ENCODE results near the gene PFKL.

PFKL gene

GRCh38 chr21:44304877-44305293 is 5.0 kb downstream of the PFKL start:
- Mint-ChIP-seq H3K4me3 (peak overlapping the region; percentile 64 to 72 (median 71)), H3K27me3 (ENCODE audit: low read depth) (no peaks in the 10 kb centered on the region), H3K9me3 (no peaks in the 10 kb centered on the region), H3K27ac (peak overlapping the region; percentile 72 to 98 (median 74)), H3K4me1 (peaks cover 29% of the 10 kb centered on the region), H3K36me3 (ENCODE audit: low read depth) (no peaks in the 10 kb centered on the region)
- TF ChIP-seq, protein P1, sequence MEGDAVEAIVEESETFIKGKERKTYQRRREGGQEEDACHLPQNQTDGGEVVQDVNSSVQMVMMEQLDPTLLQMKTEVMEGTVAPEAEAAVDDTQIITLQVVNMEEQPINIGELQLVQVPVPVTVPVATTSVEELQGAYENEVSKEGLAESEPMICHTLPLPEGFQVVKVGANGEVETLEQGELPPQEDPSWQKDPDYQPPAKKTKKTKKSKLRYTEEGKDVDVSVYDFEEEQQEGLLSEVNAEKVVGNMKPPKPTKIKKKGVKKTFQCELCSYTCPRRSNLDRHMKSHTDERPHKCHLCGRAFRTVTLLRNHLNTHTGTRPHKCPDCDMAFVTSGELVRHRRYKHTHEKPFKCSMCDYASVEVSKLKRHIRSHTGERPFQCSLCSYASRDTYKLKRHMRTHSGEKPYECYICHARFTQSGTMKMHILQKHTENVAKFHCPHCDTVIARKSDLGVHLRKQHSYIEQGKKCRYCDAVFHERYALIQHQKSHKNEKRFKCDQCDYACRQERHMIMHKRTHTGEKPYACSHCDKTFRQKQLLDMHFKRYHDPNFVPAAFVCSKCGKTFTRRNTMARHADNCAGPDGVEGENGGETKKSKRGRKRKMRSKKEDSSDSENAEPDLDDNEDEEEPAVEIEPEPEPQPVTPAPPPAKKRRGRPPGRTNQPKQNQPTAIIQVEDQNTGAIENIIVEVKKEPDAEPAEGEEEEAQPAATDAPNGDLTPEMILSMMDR (IDR thresholded peaks at IDR 0.05; ENCODE audit: unreplicated experiment in 3 of 3): peak; percentile 64 to 71 (median 65)

GRCh38 chr21:44305691-44306090 is 5.8 kb downstream of the PFKL start:
- no peaks in the 10 kb centered on the region for H3K27me3 Mint-ChIP-seq (ENCODE audit: low read depth)
- H3K4me1 Mint-ChIP-seq: peaks cover 29% of the 10 kb centered on the region
- TF ChIP-seq, protein P1 (IDR thresholded peaks at IDR 0.05; ENCODE audit: unreplicated experiment in 3 of 3): no peak
- H3K27ac Mint-ChIP-seq: no peak overlapping the region
- H3K36me3 Mint-ChIP-seq (ENCODE audit: low read depth): no peaks in the 10 kb centered on the region
- H3K9me3 Mint-ChIP-seq: no peaks in the 10 kb centered on the region
- H3K4me3 Mint-ChIP-seq: no peak overlapping the region

GRCh38 chr21:44306936-44307704 is 7.3 kb downstream of the PFKL start:
- TF ChIP-seq, protein P1 (IDR thresholded peaks at IDR 0.05; ENCODE audit: unreplicated experiment in 3 of 3): no peak

DNA sequence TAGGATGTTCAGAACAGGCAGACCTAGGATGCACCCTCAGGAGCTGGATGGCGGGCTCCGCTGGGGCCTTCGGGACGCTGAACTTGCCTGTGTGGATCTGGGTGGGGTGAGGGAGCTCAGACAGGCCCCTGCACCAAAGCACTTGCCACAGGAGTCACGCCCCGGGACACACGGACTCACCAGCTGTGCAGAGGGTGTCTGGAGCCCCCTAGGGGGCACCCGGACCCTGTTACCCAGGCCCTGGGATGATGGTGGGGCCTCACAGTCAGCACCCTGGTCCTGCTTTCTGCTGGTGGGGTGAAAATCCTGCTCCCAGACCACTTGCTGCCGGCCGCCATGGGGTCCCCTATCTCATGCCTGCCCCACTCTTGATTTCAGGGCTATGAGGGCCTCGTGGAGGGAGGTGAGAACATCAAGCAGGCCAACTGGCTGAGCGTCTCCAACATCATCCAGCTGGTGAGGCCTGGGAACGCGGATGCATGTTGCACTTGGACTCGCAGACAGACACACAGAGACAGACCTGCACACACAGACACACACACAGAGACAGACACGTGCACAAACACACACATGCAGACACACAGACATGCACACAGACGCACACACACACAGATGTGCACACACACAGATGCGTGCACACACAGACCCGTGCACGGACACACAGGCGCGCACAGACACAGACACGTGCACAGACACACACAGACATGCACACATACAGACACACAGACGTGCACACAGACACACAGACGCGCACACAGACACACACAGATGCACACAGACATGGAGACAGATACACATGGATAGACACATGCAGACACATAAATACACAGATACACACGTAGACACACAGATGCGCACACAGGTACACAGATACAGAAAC is 11.0 kb downstream of the PFKL start:
- Mint-ChIP-seq H3K27me3 (ENCODE audit: low read depth) (no peaks in the 10 kb centered on the region), H3K27ac (no peak overlapping the region), H3K9me3 (no peaks in the 10 kb centered on the region), H3K4me3 (no peak overlapping the region), H3K4me1 (peaks cover 5% of the 10 kb centered on the region), H3K36me3 (ENCODE audit: low read depth) (peaks cover 6% of the 10 kb centered on the region)
- TF ChIP-seq, protein P1 (IDR thresholded peaks at IDR 0.05; ENCODE audit: unreplicated experiment in 3 of 3): no peak

More at GRCh38 chr21:44306936-44307704, 7.3 kb downstream of the PFKL start:
- Mint-ChIP-seq H3K27me3 (ENCODE audit: low read depth) (no peaks in the 10 kb centered on the region), H3K36me3 (ENCODE audit: low read depth) (peaks cover 6% of the 10 kb centered on the region), H3K9me3 (no peaks in the 10 kb centered on the region), H3K4me3 (peak overlapping the region in 2 of 3 experiments; percentile 25 to 68), H3K4me1 (peaks cover 27% of the 10 kb centered on the region), H3K27ac (peak overlapping the region; percentile 81 to 93 (median 84))

DNA sequence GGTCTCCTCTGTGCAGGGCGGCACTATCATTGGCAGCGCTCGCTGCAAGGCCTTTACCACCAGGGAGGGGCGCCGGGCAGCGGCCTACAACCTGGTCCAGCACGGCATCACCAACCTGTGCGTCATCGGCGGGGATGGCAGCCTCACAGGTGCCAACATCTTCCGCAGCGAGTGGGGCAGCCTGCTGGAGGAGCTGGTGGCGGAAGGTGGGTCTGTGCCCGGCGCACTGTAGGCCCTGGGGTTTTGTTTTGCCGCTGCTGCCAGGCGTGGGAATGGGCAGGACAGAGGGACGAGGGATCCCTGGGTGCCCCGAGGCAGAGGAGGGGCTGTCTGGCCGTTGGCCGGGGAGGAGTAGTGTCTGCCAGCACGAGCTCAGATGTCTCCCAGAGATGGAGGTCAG is 12.2 kb downstream of the PFKL start:
- Mint-ChIP-seq H3K27ac (no peak overlapping the region), H3K4me3 (no peak overlapping the region), H3K27me3 (ENCODE audit: low read depth) (no peaks in the 10 kb centered on the region), H3K9me3 (no peaks in the 10 kb centered on the region), H3K4me1 (peaks cover 4% of the 10 kb centered on the region), H3K36me3 (ENCODE audit: low read depth) (peaks cover 10% of the 10 kb centered on the region)
- TF ChIP-seq, protein P1 (IDR thresholded peaks at IDR 0.05; ENCODE audit: unreplicated experiment in 3 of 3): no peak

Measured in nephron (organoid).